ENCODE data around the gene TBPL1. TPM values are rescaled to one million over a fixed set of nuclear protein-coding genes. Genes with fewer than 3 reads are reported as not detected.

TBPL1 gene
- total and polyA plus RNA-seq, 4 donors: 5.4 to 34.6 (median 11.5) TPM

DNA sequence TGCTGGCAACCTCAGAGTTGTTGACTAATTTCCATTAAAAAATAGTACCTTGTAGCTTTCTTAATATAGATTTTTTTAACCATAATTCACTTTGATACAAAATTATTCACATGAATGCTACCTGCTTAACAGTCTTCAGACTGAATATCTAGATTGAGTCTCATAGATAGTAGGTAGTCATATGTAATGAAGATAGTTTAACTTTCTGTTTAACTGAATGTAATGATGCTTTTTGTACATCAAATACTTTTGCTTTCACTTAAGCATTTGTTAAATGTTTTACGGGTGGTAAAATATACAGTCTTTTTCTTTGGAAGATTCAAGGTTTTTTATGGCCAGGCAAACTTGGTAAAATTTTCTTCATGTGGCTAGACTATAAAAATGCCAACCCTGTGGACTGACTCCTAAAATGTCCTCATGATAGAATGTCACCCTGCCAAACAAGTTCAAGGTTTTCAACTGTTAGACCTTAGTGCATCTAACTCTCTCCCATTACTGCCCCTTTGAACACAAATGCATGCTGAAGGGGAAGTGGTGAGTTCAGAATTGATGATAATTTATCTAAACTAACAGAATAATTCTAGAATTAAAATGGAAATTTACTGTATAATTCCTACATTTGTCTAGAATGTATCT lies 16.4 kb downstream of the TBPL1 start:
- Histone ChIP-seq H3K9ac (ENCODE audit: low read depth in 1 of 2, low read length in 2 of 2) (no peak overlapping the region), H3K4me1 (ENCODE audit: control insufficient read depth in 4 of 4, insufficient read depth in 4 of 4, low read length in 3 of 4) (peaks cover 0 to 24% (median 4%) of the 10 kb centered on the region in 4 donors), H3K27ac (ENCODE audit: low read depth in 1 of 2, low read length in 2 of 2) (no peak overlapping the region), H3K27me3 (ENCODE audit: control insufficient read depth in 4 of 4, insufficient read depth in 4 of 4, low read length in 3 of 4) (no peaks in the 10 kb centered on the region), H3K9me3 (ENCODE audit: control insufficient read depth in 4 of 4, low read length in 3 of 4) (no peaks in the 10 kb centered on the region), H3K36me3 (ENCODE audit: control insufficient read depth in 4 of 4, insufficient read depth in 3 of 4, low read depth in 1 of 4, low read length in 3 of 4) (no peaks in the 10 kb centered on the region), H3K4me3 (ENCODE audit: low read depth in 1 of 3, low read length in 3 of 3) (no peak overlapping the region)
- DNase-seq (ENCODE audit: low spot score): no peak
- TF ChIP-seq FOXA1 (IDR thresholded peaks at IDR 0.05) (no peak), HNF4G (IDR thresholded peaks at IDR 0.05) (no peak), GABPA (IDR thresholded peaks at IDR 0.05 in 1 of 2, conservative IDR thresholded peaks at IDR 0.05 in 1 of 2) (no peak), SP1 (IDR thresholded peaks at IDR 0.05) (no peak)
- WGBS: 75% methylated on average over 1 of the region's 1 CpG

DNA sequence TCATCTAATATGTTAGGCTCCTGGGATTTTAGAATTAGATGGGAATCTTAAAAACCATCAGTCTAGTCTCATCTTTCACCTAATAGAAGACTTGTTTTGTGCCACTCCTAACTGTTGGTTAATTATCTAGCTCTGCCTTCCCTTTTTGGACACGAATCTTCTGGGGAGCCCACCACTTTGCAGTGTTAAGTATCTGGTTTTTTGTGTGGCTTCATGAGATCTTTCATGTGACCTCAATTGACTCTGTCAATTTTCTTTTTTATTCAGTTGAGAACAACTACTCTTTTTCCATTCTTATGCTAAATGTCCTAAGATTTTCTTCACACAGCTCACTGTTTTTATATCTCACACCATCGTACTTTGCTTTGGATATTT lies 16.9 kb downstream of the TBPL1 start:
- no peaks in the 10 kb centered on the region for H3K36me3 ChIP-seq (ENCODE audit: control insufficient read depth in 4 of 4, insufficient read depth in 3 of 4, low read depth in 1 of 4, low read length in 3 of 4)
- no peak overlapping the region for H3K27ac ChIP-seq (ENCODE audit: low read depth in 1 of 2, low read length in 2 of 2)
- no peak for DNase-seq (ENCODE audit: low spot score)
- no peak overlapping the region for H3K4me3 ChIP-seq (ENCODE audit: low read depth in 1 of 3, low read length in 3 of 3)
- H3K9ac ChIP-seq (ENCODE audit: low read depth in 1 of 2, low read length in 2 of 2): no peak overlapping the region
- 80% methylated on average over 2 of the region's 2 CpGs for WGBS
- no peaks in the 10 kb centered on the region for H3K27me3 ChIP-seq (ENCODE audit: control insufficient read depth in 4 of 4, insufficient read depth in 4 of 4, low read length in 3 of 4)
- TF ChIP-seq CTCF (IDR thresholded peaks at IDR 0.05; ENCODE audit: low read depth, low read length, missing input control) (no peak), SP1 (IDR thresholded peaks at IDR 0.05) (no peak), HNF4G (IDR thresholded peaks at IDR 0.05) (no peak), TAF1 (conservative IDR thresholded peaks at IDR 0.05) (no peak), GABPA (IDR thresholded peaks at IDR 0.05 in 1 of 2, conservative IDR thresholded peaks at IDR 0.05 in 1 of 2) (no peak), RXRA (IDR thresholded peaks at IDR 0.05) (no peak), NR2F2 (IDR thresholded peaks at IDR 0.05) (no peak), FOXA2 (IDR thresholded peaks at IDR 0.05) (no peak), YY1 (IDR thresholded peaks at IDR 0.05) (no peak), HNF4A (conservative IDR thresholded peaks at IDR 0.05) (no peak), FOXA1 (IDR thresholded peaks at IDR 0.05) (no peak), MAX (IDR thresholded peaks at IDR 0.05) (no peak), EGR1 (IDR thresholded peaks at IDR 0.05; ENCODE audit: low read depth in 2 of 2) (no peak), ATF3 (IDR thresholded peaks at IDR 0.05) (no peak), RAD21 (IDR thresholded peaks at IDR 0.05) (no peak)
- TF ChIP-seq, protein P1, sequence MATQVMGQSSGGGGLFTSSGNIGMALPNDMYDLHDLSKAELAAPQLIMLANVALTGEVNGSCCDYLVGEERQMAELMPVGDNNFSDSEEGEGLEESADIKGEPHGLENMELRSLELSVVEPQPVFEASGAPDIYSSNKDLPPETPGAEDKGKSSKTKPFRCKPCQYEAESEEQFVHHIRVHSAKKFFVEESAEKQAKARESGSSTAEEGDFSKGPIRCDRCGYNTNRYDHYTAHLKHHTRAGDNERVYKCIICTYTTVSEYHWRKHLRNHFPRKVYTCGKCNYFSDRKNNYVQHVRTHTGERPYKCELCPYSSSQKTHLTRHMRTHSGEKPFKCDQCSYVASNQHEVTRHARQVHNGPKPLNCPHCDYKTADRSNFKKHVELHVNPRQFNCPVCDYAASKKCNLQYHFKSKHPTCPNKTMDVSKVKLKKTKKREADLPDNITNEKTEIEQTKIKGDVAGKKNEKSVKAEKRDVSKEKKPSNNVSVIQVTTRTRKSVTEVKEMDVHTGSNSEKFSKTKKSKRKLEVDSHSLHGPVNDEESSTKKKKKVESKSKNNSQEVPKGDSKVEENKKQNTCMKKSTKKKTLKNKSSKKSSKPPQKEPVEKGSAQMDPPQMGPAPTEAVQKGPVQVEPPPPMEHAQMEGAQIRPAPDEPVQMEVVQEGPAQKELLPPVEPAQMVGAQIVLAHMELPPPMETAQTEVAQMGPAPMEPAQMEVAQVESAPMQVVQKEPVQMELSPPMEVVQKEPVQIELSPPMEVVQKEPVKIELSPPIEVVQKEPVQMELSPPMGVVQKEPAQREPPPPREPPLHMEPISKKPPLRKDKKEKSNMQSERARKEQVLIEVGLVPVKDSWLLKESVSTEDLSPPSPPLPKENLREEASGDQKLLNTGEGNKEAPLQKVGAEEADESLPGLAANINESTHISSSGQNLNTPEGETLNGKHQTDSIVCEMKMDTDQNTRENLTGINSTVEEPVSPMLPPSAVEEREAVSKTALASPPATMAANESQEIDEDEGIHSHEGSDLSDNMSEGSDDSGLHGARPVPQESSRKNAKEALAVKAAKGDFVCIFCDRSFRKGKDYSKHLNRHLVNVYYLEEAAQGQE (IDR thresholded peaks at IDR 0.05): no peak
- TF ChIP-seq, protein P2, sequence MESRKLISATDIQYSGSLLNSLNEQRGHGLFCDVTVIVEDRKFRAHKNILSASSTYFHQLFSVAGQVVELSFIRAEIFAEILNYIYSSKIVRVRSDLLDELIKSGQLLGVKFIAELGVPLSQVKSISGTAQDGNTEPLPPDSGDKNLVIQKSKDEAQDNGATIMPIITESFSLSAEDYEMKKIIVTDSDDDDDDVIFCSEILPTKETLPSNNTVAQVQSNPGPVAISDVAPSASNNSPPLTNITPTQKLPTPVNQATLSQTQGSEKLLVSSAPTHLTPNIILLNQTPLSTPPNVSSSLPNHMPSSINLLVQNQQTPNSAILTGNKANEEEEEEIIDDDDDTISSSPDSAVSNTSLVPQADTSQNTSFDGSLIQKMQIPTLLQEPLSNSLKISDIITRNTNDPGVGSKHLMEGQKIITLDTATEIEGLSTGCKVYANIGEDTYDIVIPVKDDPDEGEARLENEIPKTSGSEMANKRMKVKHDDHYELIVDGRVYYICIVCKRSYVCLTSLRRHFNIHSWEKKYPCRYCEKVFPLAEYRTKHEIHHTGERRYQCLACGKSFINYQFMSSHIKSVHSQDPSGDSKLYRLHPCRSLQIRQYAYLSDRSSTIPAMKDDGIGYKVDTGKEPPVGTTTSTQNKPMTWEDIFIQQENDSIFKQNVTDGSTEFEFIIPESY (IDR thresholded peaks at IDR 0.05): no peak
- H3K4me1 ChIP-seq (ENCODE audit: control insufficient read depth in 4 of 4, insufficient read depth in 4 of 4, low read length in 3 of 4): peaks cover 0 to 24% (median 4%) of the 10 kb centered on the region in 4 donors
- no peaks in the 10 kb centered on the region for H3K9me3 ChIP-seq (ENCODE audit: control insufficient read depth in 4 of 4, low read length in 3 of 4)

Data from liver (tissue), 9 donors.